Measurements from ENCODE around the gene SLC25A36. TPM values are rescaled to one million over a fixed set of nuclear protein-coding genes. Genes with fewer than 3 reads are reported as not detected.
"Not testable (repeated sequence)": the region's sequence is repeated elsewhere in the genome, so short reads cannot be mapped to it uniquely, and the experiment has no call there.

Gene SLC25A36
- total RNA-seq, 4 donors from 2014 or later = 73.2 to 273 (median 83.7) TPM

DNA sequence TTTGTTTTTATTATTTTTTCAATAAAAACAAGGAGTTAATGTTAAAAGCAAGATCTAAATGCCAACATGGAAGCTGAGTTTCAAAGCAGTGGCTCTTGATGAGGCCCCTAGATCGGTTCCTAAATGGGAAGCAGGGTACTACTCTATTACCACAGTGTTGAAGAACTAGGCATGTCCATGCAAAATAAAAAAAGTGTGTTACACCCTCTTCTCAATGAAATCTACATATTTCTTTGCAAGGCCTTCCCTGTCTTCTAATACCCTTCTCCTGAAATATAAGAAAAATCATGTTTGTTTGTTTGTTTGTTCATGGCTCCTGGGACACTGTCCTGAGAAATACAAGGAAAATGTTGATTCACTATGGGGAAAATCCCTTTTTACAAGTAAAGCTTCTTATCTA lies 12.2 kb upstream of the SLC25A36 start:
- intact Hi-C loops (cut with DNase I; ENCODE audit: low total_unique reads) = no loop called here

DNA sequence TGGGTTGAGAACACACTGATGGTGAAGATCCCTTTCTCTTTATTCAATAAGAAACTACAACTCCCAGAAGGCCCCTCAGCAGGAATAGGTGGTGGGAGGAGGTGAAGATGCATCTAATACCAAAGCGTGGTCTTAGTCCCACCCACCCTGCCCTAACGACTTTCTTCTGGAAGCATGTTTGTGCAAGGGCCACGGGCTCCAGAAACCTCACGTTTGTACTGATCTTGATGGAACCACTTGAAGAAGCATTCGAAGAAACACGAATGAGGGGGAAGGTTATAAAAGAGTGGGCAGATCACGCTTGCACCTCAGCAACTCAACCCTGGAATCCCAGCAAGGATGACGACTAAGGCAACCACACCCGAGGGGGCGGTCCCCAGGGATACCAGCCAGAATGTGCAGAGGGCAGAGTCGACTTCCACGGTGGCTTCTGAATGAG lies 10.6 kb upstream of the SLC25A36 start:
- no peak for TF ChIP-seq POLR2A (IDR thresholded peaks at IDR 0.05)
- TF ChIP-seq, protein P1, sequence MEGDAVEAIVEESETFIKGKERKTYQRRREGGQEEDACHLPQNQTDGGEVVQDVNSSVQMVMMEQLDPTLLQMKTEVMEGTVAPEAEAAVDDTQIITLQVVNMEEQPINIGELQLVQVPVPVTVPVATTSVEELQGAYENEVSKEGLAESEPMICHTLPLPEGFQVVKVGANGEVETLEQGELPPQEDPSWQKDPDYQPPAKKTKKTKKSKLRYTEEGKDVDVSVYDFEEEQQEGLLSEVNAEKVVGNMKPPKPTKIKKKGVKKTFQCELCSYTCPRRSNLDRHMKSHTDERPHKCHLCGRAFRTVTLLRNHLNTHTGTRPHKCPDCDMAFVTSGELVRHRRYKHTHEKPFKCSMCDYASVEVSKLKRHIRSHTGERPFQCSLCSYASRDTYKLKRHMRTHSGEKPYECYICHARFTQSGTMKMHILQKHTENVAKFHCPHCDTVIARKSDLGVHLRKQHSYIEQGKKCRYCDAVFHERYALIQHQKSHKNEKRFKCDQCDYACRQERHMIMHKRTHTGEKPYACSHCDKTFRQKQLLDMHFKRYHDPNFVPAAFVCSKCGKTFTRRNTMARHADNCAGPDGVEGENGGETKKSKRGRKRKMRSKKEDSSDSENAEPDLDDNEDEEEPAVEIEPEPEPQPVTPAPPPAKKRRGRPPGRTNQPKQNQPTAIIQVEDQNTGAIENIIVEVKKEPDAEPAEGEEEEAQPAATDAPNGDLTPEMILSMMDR (IDR thresholded peaks at IDR 0.05) = no peak
- H3K27ac ChIP-seq = no peak overlapping the region
- H3K27me3 ChIP-seq = no peaks in the 10 kb centered on the region
- no peaks in the 10 kb centered on the region for H3K36me3 ChIP-seq
- no peaks in the 10 kb centered on the region for H3K4me1 ChIP-seq
- DNase-seq = no peak
- intact Hi-C loops (cut with DNase I; ENCODE audit: low total_unique reads) = no loop called here
- no peaks in the 10 kb centered on the region for H3K9me3 ChIP-seq
- H3K4me3 ChIP-seq = no peak overlapping the region

More for the DNA sequence above, 12.2 kb upstream of the SLC25A36 start:
- H3K9me3 ChIP-seq = no peaks in the 10 kb centered on the region
- H3K27me3 ChIP-seq = no peaks in the 10 kb centered on the region
- H3K36me3 ChIP-seq = no peaks in the 10 kb centered on the region
- H3K4me1 ChIP-seq = no peaks in the 10 kb centered on the region
- TF ChIP-seq, protein P1 (IDR thresholded peaks at IDR 0.05) = no peak
- no peak overlapping the region for H3K27ac ChIP-seq
- DNase-seq = no peak
- H3K4me3 ChIP-seq = no peak overlapping the region

DNA sequence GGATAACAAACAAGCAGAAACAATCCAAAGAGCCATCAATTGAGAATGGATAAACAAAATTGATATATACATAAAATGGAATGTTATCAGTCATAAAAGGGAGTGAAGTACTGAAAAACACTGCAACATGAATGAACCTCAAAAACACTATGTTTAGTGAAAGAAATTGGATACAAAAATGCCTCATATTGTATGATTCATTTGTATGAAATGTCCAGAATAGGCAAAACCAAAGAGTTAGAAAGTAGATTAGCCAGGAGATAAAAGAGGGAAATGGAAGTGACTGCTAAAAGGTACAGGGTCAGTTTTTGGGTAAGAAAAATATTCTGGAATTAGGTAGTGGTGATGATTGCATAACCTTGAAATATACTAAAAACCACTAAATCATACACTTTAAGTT lies 9.8 kb upstream of the SLC25A36 start:
- DNase-seq = no peak
- Histone ChIP-seq H3K4me3 (no peak overlapping the region), H3K27ac (no peak overlapping the region), H3K27me3 (no peaks in the 10 kb centered on the region), H3K9me3 (no peaks in the 10 kb centered on the region), H3K4me1 (no peaks in the 10 kb centered on the region), H3K36me3 (no peaks in the 10 kb centered on the region)
- TF ChIP-seq POLR2A (IDR thresholded peaks at IDR 0.05) = no peak
- TF ChIP-seq, protein P1 (IDR thresholded peaks at IDR 0.05) = no peak
- intact Hi-C loops (cut with DNase I; ENCODE audit: low total_unique reads) = no loop called here

DNA sequence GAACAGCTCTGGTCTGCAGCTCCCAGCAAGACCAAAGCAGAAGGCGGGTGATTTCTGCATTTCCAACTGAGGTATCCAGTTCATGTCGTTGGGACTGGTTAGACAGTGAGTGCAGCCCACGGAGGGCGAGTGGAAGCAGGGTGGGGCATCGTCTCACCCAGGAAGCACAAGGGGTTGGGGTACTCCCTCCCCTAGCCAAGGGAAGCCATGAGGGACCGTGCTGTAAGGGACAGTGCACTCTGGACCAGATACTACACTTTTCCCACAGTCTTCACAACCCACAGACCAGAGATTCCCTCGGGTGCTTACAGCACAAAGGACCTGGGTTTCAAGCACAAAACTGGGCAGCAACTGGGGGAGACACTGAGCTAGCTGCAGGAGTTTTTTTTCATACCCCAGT lies 8.5 kb upstream of the SLC25A36 start:
- Histone ChIP-seq H3K27me3 (no peaks in the 10 kb centered on the region), H3K4me1 (no peaks in the 10 kb centered on the region), H3K9me3 (no peaks in the 10 kb centered on the region), H3K4me3 (no peak overlapping the region), H3K27ac (no peak overlapping the region), H3K36me3 (no peaks in the 10 kb centered on the region)
- DNase-seq = no peak
- TF ChIP-seq, protein P1 (IDR thresholded peaks at IDR 0.05) = no peak
- TF ChIP-seq POLR2A (IDR thresholded peaks at IDR 0.05) = no peak
- intact Hi-C loops (cut with DNase I; ENCODE audit: low total_unique reads) = no loop called here

DNA sequence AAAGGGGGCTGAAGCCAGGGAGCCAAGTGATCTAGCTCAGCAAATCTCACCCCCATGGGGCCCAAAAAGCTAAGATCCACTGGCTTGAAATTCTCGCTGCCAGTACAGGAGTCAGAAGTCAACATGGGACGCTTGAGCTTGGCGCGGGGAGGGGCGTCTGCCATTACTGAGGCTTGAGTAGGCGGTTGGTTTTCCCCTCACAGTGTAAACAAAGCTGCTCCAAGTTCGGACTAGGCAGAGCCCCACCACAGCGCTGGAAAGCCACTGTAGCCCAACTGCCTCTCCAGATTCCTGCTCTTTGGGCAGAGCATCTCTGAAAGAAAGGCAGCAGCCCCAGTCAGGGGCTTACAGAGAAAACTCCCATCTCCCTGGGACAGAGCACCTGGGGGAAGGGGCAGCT lies 8.1 kb upstream of the SLC25A36 start:
- Histone ChIP-seq H3K27ac (no peak overlapping the region), H3K4me3 (no peak overlapping the region), H3K27me3 (no peaks in the 10 kb centered on the region), H3K4me1 (no peaks in the 10 kb centered on the region), H3K36me3 (no peaks in the 10 kb centered on the region), H3K9me3 (no peaks in the 10 kb centered on the region)
- TF ChIP-seq, protein P1 (IDR thresholded peaks at IDR 0.05) = no peak
- no peak for TF ChIP-seq POLR2A (IDR thresholded peaks at IDR 0.05)
- no peak for DNase-seq
- intact Hi-C loops (cut with DNase I; ENCODE audit: low total_unique reads) = no loop called here

DNA sequence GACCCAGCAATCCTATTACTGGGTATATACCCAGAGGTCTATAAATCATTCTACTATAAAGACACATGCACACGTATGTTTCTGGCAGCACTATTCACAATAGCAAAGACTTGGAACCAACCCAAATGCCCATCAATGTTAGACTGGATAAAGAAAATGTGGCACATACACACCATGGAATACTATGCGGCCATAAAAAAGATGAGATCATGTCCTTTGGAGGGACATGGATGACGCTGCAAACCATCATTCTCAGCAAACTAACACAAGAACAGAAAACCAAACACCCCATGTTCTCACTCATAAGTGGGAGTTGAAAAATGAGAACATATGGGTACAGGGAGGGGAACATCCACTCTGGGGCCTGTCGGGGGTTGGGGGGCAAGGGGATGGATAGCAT lies 2.3 kb upstream of the SLC25A36 start:
- DNase-seq; intact Hi-C loops (cut with DNase I; ENCODE audit: low total_unique reads); H3K27me3 ChIP-seq; H3K36me3 ChIP-seq; H3K27ac ChIP-seq; H3K4me3 ChIP-seq; H3K9me3 ChIP-seq; H3K4me1 ChIP-seq: not testable (repeated sequence)

Measured in uterus (tissue), 4 donors.